Body of pancreas (tissue), 4 donors: Measurements from ENCODE around the gene SEC62. TPM values are rescaled to one million over a fixed set of nuclear protein-coding genes. Genes with fewer than 3 reads are reported as not detected.

Experiments used
- ATAC-seq: fragments of 150-250 bp; one replicate; pipeline ENCODE4 v1.9.1; 2016
- DNase-seq, 4 donors: peaks; one replicate each; pipeline ENCODE4 v3.0.0-alpha.2; 2019
- H3K27ac ChIP-seq, 4 donors: fragments of 200-600 bp; sonication (generic); 1 replicate in 3 of 4; 2 replicates in 1 of 4; pipeline versions ENCODE4 v1.5.1 to v1.6.1; 2016 to 2019; ENCODE audit warnings: mild to moderate bottlenecking in 1 of 4, mixed read lengths in 1 of 4, moderate library complexity in 1 of 4
- H3K27me3 ChIP-seq, 2 donors: fragments of 200-600 bp; sonication (generic); one replicate each; pipeline ENCODE4 v1.6.0; 2016; ENCODE audit warnings: mild to moderate bottlenecking in 1 of 2
- H3K36me3 ChIP-seq, 2 donors: fragments of 200-600 bp; sonication (generic); replicated peaks in 1 of 2; 2 replicates each; pipeline ENCODE4 v1.5.1; 2016; ENCODE audit warnings: low read depth in 2 of 2; ENCODE audit not compliant: insufficient read depth in 1 of 2
- H3K4me1 ChIP-seq: fragments of 200-600 bp; sonication (generic); one replicate; pipeline ENCODE4 v1.6.0; 2016
- H3K4me3 ChIP-seq, 2 donors: fragments of 200-600 bp; sonication (generic); 1 replicate in 1 of 2; 2 replicates in 1 of 2; pipeline ENCODE4 v1.5.1; 2016 to 2019
- H3K9me3 ChIP-seq, 3 donors: fragments of 200-600 bp; sonication (generic); 1 replicate in 2 of 3; 2 replicates in 1 of 3; pipeline ENCODE4 v1.5.1; 2016
- CTCF ChIP-seq, 7 experiments: fragments of 450-650 bp in 4 of 7; fragments of 200-600 bp in 3 of 7; sonication (generic) in 3 of 7; IDR thresholded peaks; one replicate each; pipeline ENCODE4 v1.5.1; 2016 to 2019; ENCODE audit warnings: antibody characterized with exemption in 7 of 7
- POLR2A ChIP-seq, 3 donors: fragments of 450-650 bp; IDR thresholded peaks; one replicate each; pipeline ENCODE4 v1.6.1; 2016; ENCODE audit warnings: antibody characterized with exemption in 3 of 3, mild to moderate bottlenecking in 2 of 3
- WGBS, 2 donors: methylation state at CpG; one replicate each; pipeline ENCODE4 v1.1.5; 2017; 5-methylcytosine and 5-hydroxymethylcytosine counted together
- intact Hi-C: fragments of 100-400 bp; cut with DNase I; formaldehyde crosslinking; loops from one replicate; pipeline ENCODE4 v1.15.1; 2023
- total RNA-seq, 2 donors: library from RNA; depleted of rRNA; stranded (reverse); fragments of >200 nt; gene quantifications; one replicate each; pipeline ENCODE4 v1.1.0, GENCODE V29; 2016

Gene SEC62
- total RNA-seq, 2 donors from 2014 or later: 30.9 to 31.0 TPM

- no peaks in the 10 kb centered on the region for H3K27me3 ChIP-seq
- no peak overlapping the region for H3K4me3 ChIP-seq
- 94 to 96% methylated on average over 3 of the region's 3 CpGs for WGBS, 2 donors
- no peaks in the 10 kb centered on the region for H3K9me3 ChIP-seq
- intact Hi-C loops: no loop called here
- ATAC-seq (no peak), DNase-seq (no peak)
- H3K4me1 ChIP-seq: no peaks in the 10 kb centered on the region
- no peak overlapping the region for H3K27ac ChIP-seq
- TF ChIP-seq CTCF (IDR thresholded peaks at IDR 0.05) (no peak), POLR2A (IDR thresholded peaks at IDR 0.05) (no peak)
- H3K36me3 ChIP-seq: no peaks in the 10 kb centered on the region
These were observed 35.8 kb upstream of the SEC62 start for GRCh38 chr3:169930843-169931242.

DNA sequence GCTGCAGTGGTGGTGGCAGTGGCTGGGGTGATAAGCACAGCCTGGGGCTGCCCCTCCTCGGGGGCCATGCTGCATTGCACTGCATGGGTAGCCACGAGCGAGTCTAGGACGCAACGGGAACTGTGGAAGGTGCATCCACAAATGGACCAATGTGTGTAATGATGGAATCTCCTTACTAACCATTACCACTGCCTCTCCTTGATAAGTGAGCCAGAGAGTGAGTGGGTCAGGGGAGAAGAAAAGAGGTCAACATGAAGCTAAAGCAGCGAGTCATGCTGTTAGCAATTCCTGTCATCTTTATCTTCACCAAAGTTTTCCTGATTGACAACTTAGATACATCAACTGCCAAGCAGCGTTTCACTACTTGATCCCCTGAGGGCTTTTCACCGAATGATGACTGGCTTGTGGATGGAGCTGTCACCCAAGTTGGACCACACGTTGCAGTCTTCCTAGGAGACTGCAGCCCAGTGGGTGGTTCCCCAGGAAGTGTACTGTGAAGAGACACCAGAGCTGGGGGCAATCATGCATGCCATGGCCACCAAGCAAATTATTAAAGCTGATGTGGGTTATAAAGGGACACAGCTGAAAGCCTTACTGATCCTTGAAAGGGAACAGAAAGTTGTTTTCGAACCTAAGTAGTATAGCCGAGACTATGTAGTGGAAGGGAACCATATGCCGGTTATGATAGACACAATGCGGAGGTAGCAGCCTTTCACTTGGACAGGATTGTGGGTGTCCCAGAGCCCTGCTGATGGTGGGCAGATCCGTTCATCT, 34.7 kb upstream of the SEC62 start:
- no peak for ATAC-seq
- Histone ChIP-seq H3K4me3 (no peak overlapping the region), H3K9me3 (no peaks in the 10 kb centered on the region), H3K4me1 (no peaks in the 10 kb centered on the region), H3K27ac (no peak overlapping the region), H3K36me3 (no peaks in the 10 kb centered on the region), H3K27me3 (no peaks in the 10 kb centered on the region)
- 80 to 81% methylated on average over 14 of the region's 14 CpGs for WGBS, 2 donors
- no peak for DNase-seq
- intact Hi-C loops: no loop called here
- no peak for TF ChIP-seq CTCF (IDR thresholded peaks at IDR 0.05)
- TF ChIP-seq POLR2A (IDR thresholded peaks at IDR 0.05): no peak

GRCh38 chr3:169939320-169939719, 27.3 kb upstream of the SEC62 start:
- DNase-seq: no peak
- H3K4me1 ChIP-seq: no peaks in the 10 kb centered on the region
- no peak for ATAC-seq
- H3K4me3 ChIP-seq: no peak overlapping the region
- no peaks in the 10 kb centered on the region for H3K36me3 ChIP-seq
- no peaks in the 10 kb centered on the region for H3K9me3 ChIP-seq
- 12 to 22% methylated on average over 1 of the region's 1 CpG for WGBS, 2 donors
- intact Hi-C loops: no loop called here
- TF ChIP-seq POLR2A (IDR thresholded peaks at IDR 0.05) (no peak), CTCF (IDR thresholded peaks at IDR 0.05) (no peak)
- H3K27me3 ChIP-seq: no peaks in the 10 kb centered on the region
- no peak overlapping the region for H3K27ac ChIP-seq

- H3K36me3 ChIP-seq: no peaks in the 10 kb centered on the region
- 87 to 89% methylated on average over 5 of the region's 5 CpGs for WGBS, 2 donors
- no peaks in the 10 kb centered on the region for H3K27me3 ChIP-seq
- no peak overlapping the region for H3K27ac ChIP-seq
- DNase-seq (no peak), ATAC-seq (no peak)
- H3K4me1 ChIP-seq: no peaks in the 10 kb centered on the region
- no peak for TF ChIP-seq CTCF (IDR thresholded peaks at IDR 0.05)
- intact Hi-C loops: no loop called here
- no peaks in the 10 kb centered on the region for H3K9me3 ChIP-seq
- no peak overlapping the region for H3K4me3 ChIP-seq
These were observed 26.9 kb upstream of the SEC62 start for GRCh38 chr3:169939751-169940150.
